Fibroblast of skin of right biceps (primary cell): Measurements from ENCODE around the gene SHLD2.
"Not testable (repeated sequence)": the region's sequence is repeated elsewhere in the genome, so short reads cannot be mapped to it uniquely, and the experiment has no call there.

Source experiments
- DNase-seq: peaks from one replicate; pipeline ENCODE4 v3.0.0-alpha.2; 2013

Gene SHLD2

GRCh38 chr10:87222789-87223188, 127.8 kb downstream of the SHLD2 start:
- DNase-seq: not testable (repeated sequence)

DNA sequence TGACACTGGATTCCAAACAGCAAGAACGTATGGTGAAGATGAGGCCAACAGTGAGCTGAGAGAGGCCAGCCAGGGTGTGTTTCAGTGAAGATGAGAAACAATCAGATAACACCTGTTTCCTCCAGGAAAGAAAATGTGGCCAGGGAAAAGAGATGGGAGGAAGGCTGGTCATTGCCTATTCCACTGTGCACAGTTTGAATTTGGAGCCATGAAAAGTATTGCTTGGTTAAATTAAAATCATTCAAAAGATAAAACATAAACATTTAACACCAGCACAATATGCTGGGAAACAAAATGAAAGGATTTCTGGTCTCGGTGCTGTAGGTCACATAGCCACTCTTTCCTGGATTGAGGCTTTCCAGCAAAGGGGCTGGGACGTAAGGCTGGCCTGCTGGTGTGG, 130.1 kb downstream of the SHLD2 start, which contains the start of gene NUTM2A:
NUTM2A (plus strand) TSS at position 301 of the 400 bp plus-strand sequence. CDS start 383 bp downstream, outside the sequence.
- not testable (repeated sequence) for DNase-seq

- not testable (repeated sequence) for DNase-seq
These were observed 133.2 kb downstream of the SHLD2 start for GRCh38 chr10:87228247-87228646.

DNA sequence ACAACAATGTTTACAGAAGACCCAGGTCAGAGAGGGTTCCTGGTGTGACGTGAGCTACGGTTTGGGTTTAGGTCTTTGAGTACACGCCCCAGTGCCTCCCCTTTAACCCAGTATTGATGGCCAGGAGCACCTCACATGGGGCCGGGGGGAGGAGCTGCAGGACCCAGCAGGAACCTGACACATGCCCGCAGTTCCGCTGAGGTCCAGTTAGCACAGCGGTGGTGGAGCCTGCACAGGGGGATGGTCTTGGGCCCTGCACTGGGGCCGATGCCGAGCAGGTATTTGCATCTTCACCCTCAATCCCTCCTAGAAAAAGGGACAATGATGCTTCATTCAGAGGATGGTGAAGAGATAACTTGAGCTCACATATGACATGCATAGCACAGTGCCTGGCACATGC, 134.2 kb downstream of the SHLD2 start:
- DNase-seq: not testable (repeated sequence)

DNA sequence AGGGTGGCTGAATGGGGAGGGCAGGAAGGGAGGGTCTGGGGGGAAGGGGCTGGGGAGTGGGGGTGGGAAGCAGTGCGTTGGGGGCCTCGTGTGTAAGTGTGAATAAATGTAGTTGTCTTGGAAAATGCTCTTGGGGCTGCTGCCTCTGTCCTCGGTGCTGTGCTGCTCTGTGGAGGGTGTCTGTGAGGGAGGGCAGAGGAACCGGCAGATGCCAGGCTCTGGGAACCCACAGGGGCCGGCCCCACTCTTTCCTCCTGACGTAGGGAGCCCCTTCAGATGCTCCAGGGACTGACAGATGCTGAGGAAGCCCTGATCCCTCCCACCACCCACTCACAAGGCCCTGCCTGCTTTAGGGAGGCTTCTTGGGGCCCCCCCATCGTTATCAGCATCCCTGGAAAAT, 139.8 kb downstream of the SHLD2 start:
- not testable (repeated sequence) for DNase-seq

DNA sequence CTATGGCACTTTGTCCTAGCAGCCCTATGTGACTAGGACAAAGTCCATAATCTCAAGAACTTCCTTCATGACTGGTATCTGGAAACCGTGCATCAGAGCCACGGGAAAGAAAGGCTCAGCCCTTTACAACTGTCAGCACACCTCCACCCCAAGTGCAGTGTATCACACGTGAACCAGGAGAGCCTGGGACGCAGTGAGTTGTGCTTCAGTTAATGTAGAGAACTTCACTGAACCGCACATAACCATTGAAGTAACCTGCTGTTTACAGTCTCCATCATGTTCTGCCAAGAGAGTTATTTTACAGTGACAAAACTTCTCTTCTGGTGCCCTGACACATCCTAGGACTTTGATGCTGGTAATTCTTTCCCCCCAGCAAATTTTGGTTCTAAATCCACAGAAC, 142.2 kb downstream of the SHLD2 start:
- DNase-seq: not testable (repeated sequence)

- DNase-seq: not testable (repeated sequence)
These were observed 144.4 kb downstream of the SHLD2 start for GRCh38 chr10:87239346-87239808.
